ENCODE results near the gene PAPPA2.

PAPPA2 gene

DNA sequence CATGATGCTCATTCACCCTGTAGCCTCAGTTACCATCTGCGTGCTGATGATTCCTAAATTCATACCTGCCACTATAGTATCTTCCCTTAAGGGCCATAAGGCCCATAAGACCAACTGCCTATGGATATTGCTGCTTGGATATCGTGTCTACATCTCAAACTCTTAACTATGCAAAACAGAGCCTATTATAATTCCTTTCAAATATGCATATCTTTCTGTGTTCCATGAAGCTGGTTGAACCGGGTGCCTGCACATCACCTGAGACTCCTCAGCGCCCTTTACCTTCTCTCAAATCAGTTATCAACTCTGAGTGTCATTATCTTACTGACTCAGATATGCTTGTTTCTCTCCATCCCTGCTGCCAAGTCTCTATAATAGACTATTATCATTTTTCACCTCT lies 311.2 kb downstream of the PAPPA2 start:
- DNase-seq (ENCODE audit: low read depth), result no peak
- no peak overlapping the region for H3K4me3 ChIP-seq (ENCODE audit: low read length)
- TF ChIP-seq CTCF (conservative IDR thresholded peaks at IDR 0.05; ENCODE audit: low read depth, low read length), result no peak

DNA sequence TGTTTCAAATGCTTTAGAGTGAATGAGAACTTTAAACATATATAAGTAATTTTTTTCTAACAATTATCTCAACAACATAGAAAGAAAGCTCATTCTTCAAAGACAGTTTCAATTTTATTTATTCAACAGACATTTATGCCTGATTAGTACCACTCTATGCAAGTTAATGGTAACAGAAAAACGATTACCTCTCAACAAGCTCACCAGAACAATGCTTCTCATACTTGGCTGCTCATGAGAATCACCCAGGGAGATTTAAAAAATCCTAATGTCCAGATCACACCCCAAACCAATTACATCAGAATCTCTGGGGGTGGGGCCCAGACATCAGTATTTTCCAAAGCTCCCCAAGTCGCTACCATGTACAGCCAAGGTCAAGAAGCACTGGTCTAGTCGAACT lies 312.4 kb downstream of the PAPPA2 start:
- no peak for TF ChIP-seq CTCF (conservative IDR thresholded peaks at IDR 0.05; ENCODE audit: low read depth, low read length)
- no peak overlapping the region for H3K4me3 ChIP-seq (ENCODE audit: low read length)
- DNase-seq (ENCODE audit: low read depth), result no peak

DNA sequence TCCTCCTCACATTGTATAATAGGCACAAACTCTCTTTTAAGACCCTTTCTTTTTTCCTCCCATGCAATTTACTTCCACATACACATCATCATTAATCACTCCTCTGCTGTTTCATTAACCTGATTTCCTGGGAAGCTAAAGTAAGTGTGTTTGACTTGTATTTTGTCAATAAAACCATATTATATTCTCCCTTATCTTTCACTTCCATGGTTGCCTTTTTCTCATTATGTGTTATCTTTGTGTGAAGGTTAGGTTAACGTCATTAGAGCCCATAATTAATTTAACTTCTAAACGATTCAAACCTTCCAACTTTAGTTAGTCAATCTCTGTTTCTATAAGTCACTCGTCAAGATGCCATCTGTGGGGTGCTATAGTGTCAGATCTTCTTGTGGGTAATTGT lies 313.0 kb downstream of the PAPPA2 start:
- H3K4me3 ChIP-seq (ENCODE audit: low read length), result no peak overlapping the region
- no peak for DNase-seq (ENCODE audit: low read depth)
- TF ChIP-seq CTCF (conservative IDR thresholded peaks at IDR 0.05; ENCODE audit: low read depth, low read length), result no peak

- TF ChIP-seq CTCF (conservative IDR thresholded peaks at IDR 0.05; ENCODE audit: low read depth, low read length), result no peak
- H3K4me3 ChIP-seq (ENCODE audit: low read length), result no peak overlapping the region
- DNase-seq (ENCODE audit: low read depth), result no peak
These were observed 315.1 kb downstream of the PAPPA2 start for GRCh38 chr1:176778056-176778455.

DNA sequence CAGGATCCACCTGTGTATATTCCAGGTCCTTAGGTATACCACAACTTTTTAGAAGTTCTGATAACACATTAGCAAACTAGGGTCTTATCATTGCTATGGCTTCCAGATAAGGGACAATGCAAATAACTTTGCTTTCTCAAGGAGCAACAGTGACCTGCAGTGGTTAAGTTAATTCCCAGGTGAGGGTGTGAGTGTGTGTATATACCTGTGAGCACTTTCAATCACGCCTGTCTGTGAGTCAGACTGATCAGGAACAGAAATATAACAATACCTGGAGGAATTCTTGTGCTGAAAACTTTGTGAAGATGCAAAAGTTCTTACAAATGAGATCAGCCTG lies 317.0 kb downstream of the PAPPA2 start:
- DNase-seq (ENCODE audit: low read depth), result no peak
- no peak overlapping the region for H3K4me3 ChIP-seq (ENCODE audit: low read length)
- no peak for TF ChIP-seq CTCF (conservative IDR thresholded peaks at IDR 0.05; ENCODE audit: low read depth, low read length)

DNA sequence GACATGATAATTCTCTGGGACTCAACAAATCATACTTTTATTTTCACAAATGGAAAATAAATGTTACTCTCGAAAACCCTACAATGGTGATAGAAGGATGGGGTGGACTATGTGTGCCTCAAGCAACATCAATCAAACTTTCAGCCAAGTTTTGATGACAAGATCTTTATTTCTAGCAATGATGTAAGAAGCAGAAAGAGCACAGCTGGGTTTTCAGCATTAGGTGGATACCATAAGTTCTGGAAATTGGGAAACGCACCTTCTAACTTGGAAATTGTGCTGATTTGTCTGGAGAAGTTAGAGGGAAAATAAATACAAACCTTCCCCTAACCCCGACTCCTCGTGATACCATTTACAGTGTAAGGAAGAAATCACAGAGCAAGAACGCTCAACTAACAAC lies 320.3 kb downstream of the PAPPA2 start:
- DNase-seq (ENCODE audit: low read depth), result no peak
- no peak overlapping the region for H3K4me3 ChIP-seq (ENCODE audit: low read length)
- no peak for TF ChIP-seq CTCF (conservative IDR thresholded peaks at IDR 0.05; ENCODE audit: low read depth, low read length)

GRCh38 chr1:176785056-176785455 lies 322.1 kb downstream of the PAPPA2 start:
- no peak for TF ChIP-seq CTCF (conservative IDR thresholded peaks at IDR 0.05; ENCODE audit: low read depth, low read length)
- H3K4me3 ChIP-seq (ENCODE audit: low read length), result no peak overlapping the region
- no peak for DNase-seq (ENCODE audit: low read depth)

Data from retinal pigment epithelial cell (primary cell).